PC-3 (cell line): ENCODE results near the gene STMP1.

Source experiments
- CTCF ChIP-seq: fragments of 300-600 bp; sonication (generic); conservative IDR thresholded peaks from 2 replicates; pipeline ENCODE4 v1.5.1; 2017; ENCODE audit warnings: antibody characterized with exemption, low read depth, mild to moderate bottlenecking, low read length
- EZH2 ChIP-seq: fragments of 300-600 bp; sonication (generic); IDR thresholded peaks from one replicate; pipeline ENCODE4 v1.6.1; 2017; ENCODE audit warnings: antibody characterized with exemption, mild to moderate bottlenecking, low read length; ENCODE audit not compliant: unreplicated experiment
- EZH2phosphoT487 ChIP-seq: fragments of 300-600 bp; sonication (generic); IDR thresholded peaks from 2 replicates; pipeline ENCODE4 v1.6.1; 2018; ENCODE audit warnings: mild to moderate bottlenecking, antibody characterized with exemption, low read length, borderline replicate concordance

- TF ChIP-seq CTCF (no peak), EZH2 (no peak), EZH2phosphoT487 (no peak)
These were observed 45.7 kb downstream of the STMP1 start for GRCh38 chr7:135708041-135708440.
